GM12875 (cell line): Measurements from ENCODE around the gene HPGDS.

Source experiments
- H3K4me3 ChIP-seq: one replicate; pipeline ENCODE4 v1.5.1; 2011; ENCODE audit warnings: low read depth, low read length, control low read depth
- CTCF ChIP-seq: IDR thresholded peaks from 2 replicates; pipeline ENCODE4 v1.5.1; 2011; ENCODE audit warnings: low read depth, mild to moderate bottlenecking, control low read depth, inconsistent platforms, low read length, moderate library complexity, borderline replicate concordance; ENCODE audit not compliant: insufficient read depth

HPGDS gene

DNA sequence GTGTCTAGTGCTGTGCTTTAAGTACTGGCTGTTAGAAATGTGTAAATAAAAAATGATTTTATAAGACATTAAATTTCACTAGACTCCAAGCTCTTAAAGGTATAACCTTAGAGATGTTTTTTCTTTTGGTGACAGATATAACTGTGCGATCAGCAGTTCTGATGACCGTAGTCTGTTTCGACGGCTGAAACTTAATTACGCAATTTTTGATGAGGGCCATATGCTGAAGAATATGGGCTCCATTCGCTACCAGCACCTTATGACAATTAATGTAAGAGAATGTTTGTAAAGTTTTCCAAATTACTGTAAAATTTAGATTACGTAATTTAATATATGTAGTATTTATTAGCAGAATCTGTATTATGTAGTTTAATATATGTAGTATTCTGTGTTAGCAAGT lies 66.4 kb downstream of the HPGDS start:
- no peak for TF ChIP-seq CTCF
- no peak overlapping the region for H3K4me3 ChIP-seq

GRCh38 chr4:94274912-94275311 lies 67.7 kb downstream of the HPGDS start:
- H3K4me3 ChIP-seq, result no peak overlapping the region
- TF ChIP-seq CTCF, result no peak

DNA sequence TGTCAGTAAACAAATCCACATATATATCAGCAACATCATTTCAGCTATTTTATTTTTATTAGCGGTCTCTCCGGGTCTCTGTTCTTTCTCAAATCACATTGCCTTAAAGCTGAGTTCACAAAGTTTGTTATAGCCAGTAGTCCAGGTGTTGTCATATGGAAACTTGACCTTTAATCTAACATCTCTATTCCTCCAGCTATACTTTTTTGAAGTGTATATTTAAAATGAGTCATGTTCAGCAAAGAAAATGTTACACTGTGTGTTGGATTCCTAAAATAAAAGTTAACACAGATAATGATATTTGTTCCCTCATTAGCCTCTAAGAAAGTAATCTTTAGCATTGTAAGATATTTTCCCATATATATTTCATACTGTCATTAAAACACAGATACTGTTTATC lies 71.4 kb downstream of the HPGDS start:
- no peak overlapping the region for H3K4me3 ChIP-seq
- no peak for TF ChIP-seq CTCF

DNA sequence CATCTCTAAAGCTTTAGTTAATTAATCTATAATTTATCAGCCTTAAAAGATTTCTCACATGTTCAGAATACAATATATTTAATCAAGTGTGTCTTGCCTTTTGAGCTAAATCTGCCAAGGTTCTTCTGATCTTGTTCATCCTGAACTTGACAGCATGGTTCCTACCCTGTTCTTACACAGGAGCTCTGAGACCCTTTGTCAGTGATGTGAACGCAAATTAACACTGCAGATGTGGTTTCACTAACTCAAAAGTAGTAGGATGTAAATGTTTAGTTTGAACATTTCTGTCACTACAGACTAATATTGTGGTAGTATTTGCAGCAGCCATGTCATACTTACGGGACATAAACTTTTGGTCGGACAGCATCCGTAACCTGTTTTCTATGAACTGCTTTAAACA lies 75.6 kb downstream of the HPGDS start:
- no peak overlapping the region for H3K4me3 ChIP-seq
- no peak for TF ChIP-seq CTCF

DNA sequence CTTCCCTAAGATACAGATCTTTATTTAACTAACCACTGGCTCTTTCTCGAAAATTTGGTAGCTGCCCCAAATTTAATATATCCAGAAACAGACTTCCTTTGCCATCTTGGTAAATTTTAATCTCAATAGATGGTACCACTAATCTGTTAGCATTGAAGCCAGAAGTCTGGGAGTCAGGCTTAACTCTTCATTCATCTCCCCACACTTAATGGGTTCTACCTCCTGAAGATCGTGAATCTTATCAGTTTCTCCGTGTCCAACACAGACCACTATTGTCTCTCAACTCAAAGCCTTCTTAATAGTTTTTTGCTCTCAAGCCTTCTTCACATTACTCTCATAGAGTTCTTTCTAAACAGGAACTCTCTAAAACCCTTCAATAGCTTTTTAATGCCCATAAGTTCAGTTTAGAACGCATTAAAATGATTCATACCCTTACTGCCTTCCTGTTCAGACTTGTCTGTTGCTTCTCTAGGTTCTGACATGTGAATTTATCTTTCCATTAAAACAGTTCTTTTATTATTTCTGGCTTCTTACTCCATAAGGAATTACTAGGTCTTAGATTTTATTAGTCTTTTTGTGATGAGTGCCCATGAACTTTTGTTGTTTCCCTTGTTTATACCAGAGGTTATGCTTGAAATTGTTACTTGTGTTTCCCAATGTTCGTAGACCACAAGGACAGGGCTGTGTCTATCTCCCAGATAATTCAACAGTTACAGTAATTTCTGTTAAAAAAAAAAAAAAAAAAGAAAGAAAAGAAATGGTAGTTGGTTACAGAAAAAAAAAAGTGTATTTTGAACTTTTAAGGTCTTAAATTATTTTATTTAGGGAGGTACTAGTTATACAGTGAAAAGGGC lies 80.2 kb downstream of the HPGDS start:
- H3K4me3 ChIP-seq, result no peak overlapping the region
- TF ChIP-seq CTCF, result no peak

GRCh38 chr4:94256828-94257227 lies 85.8 kb downstream of the HPGDS start:
- no peak overlapping the region for H3K4me3 ChIP-seq
- no peak for TF ChIP-seq CTCF

- no peak for TF ChIP-seq CTCF
- no peak overlapping the region for H3K4me3 ChIP-seq
Observed at GRCh38 chr4:94256144-94256783, 86.4 kb downstream of the HPGDS start.
